Upper lobe of right lung (tissue), 1 donor: ENCODE data around the gene TMEM59. TPM values are rescaled to one million over a fixed set of nuclear protein-coding genes. Genes with fewer than 3 reads are reported as not detected.

ENCODE experiments used
- ATAC-seq: fragments of 200-7000 bp; cut with Tn5 transposase; one replicate; pipeline ENCODE4 v1.9.1; 2020; ENCODE audit warnings: mild to moderate bottlenecking, moderate library complexity
- DNase-seq: peaks from one replicate; pipeline ENCODE4 v3.0.0-alpha.2; 2020
- H3K27ac ChIP-seq: fragments of 200-600 bp; one replicate; pipeline ENCODE4 v1.8.0; 2022
- H3K27me3 ChIP-seq: fragments of 200-600 bp; one replicate; pipeline ENCODE4 v1.8.0; 2022; ENCODE audit warnings: mild to moderate bottlenecking
- H3K36me3 ChIP-seq: fragments of 200-600 bp; one replicate; pipeline ENCODE4 v1.8.0; 2022
- H3K4me1 ChIP-seq: fragments of 200-600 bp; one replicate; pipeline ENCODE4 v1.8.0; 2022
- H3K4me3 ChIP-seq: fragments of 200-600 bp; one replicate; pipeline ENCODE4 v1.8.0; 2022; ENCODE audit warnings: mild to moderate bottlenecking
- H3K9me3 ChIP-seq: fragments of 200-600 bp; one replicate; pipeline ENCODE4 v1.8.0; 2022
- CTCF ChIP-seq: fragments of 200-600 bp; IDR thresholded peaks from one replicate; pipeline ENCODE4 v1.8.0; 2022; ENCODE audit warnings: antibody characterized with exemption
- intact Hi-C: fragments of 100-400 bp; cut with DNase I; formaldehyde crosslinking; loops from one replicate; pipeline ENCODE4 v1.11.0; 2022
- total RNA-seq: library from RNA; stranded (reverse); fragmentation: NEBNext Ultra II Directional; extraction: Animal tissue kit (Norgen Biotek cat#: 25700); gene quantifications from one replicate; pipeline ENCODE4 v1.2.1, GENCODE V29; 2021
- donor health status: DM: no; HTN: yes; CAD: no; lungs with severe emphysema.

The TMEM59 gene
- total RNA-seq, 1 donor from 2014 or later = 440 TPM

DNA sequence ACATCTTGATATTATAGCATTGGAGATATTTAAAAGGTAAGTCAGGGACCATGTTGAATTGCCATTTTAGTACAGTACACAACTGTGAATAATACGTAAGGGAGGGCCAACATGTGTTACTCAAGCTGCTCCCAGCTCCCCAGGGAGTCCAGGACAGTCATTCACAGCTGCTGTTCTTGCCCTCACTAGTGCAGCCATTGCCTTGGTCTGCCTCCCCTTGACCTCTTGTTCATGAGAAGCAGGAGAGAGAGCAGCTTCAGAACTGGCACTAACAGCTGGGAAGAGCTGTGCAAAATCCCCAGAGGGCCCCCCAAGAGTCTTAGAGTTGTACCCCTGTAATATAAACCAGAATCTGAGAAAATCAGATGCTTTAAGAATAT, 16.8 kb upstream of the TMEM59 start:
- Histone ChIP-seq H3K4me3 (no peak overlapping the region), H3K27ac (no peak overlapping the region), H3K4me1 (no peaks in the 10 kb centered on the region), H3K9me3 (no peaks in the 10 kb centered on the region), H3K27me3 (no peaks in the 10 kb centered on the region), H3K36me3 (no peaks in the 10 kb centered on the region)
- intact Hi-C loops = loop anchor here (10.0 kb wide), 1 partner anchor 425 kb away; no protein-coding TSS in a partner anchor
- no peak for ATAC-seq
- no peak for TF ChIP-seq CTCF
- DNase-seq = no peak

DNA sequence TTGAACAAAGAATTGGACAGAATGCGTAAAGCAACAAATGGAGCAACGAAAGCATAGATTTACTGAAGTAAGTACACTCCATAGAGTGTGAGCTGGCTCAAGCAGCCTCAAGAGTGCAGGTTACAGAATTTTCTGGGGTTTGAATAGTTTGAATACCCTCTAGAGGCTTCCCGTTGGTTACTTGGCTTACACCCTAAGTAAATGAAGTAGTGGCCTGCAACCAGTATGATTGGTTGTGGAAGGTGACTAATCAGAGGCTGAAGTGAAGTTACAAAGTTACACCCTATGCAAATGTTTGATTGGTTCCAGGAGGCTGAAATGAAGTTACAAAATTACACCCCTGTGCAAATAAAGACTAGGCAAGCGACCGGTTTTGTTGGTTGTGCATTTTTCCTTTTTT, 11.3 kb upstream of the TMEM59 start:
- intact Hi-C loops = no loop called here

DNA sequence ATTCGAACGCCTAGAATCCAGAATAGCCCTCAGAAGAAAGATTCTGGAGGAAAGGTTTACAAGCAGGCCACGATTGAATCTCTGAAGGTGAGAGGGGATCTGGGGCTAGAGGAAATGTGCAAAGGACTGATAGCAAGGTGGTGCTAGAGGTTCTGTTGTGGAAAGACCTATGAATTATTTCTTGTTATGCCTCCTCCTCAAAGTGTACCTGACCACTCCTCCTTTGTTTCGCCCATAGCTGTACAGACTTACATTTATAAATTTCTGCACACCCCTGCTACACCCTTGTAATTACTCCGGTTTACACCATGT, 1.4 kb upstream of the TMEM59 start:
- no peak overlapping the region for H3K27ac ChIP-seq
- DNase-seq (no peak), ATAC-seq (no peak)
- no peaks in the 10 kb centered on the region for H3K9me3 ChIP-seq
- no peak for TF ChIP-seq CTCF
- H3K4me3 ChIP-seq = peak overlapping the region; percentile 91
- H3K36me3 ChIP-seq = no peaks in the 10 kb centered on the region
- H3K4me1 ChIP-seq = peaks cover 30% of the 10 kb centered on the region
- intact Hi-C loops = no loop called here
- no peaks in the 10 kb centered on the region for H3K27me3 ChIP-seq

More for the DNA sequence above, 11.3 kb upstream of the TMEM59 start:
- Histone ChIP-seq H3K4me1 (no peaks in the 10 kb centered on the region), H3K4me3 (no peak overlapping the region), H3K27ac (no peak overlapping the region), H3K27me3 (no peaks in the 10 kb centered on the region), H3K9me3 (no peaks in the 10 kb centered on the region), H3K36me3 (no peaks in the 10 kb centered on the region)
- DNase-seq = no peak
- ATAC-seq = no peak
- TF ChIP-seq CTCF = no peak

GRCh38 chr1:54053745-54054437, 887 bp upstream of the TMEM59 start:
- no peak for ATAC-seq
- no peaks in the 10 kb centered on the region for H3K36me3 ChIP-seq
- H3K4me1 ChIP-seq = peaks cover 35% of the 10 kb centered on the region
- TF ChIP-seq CTCF = no peak
- intact Hi-C loops = no loop called here
- no peaks in the 10 kb centered on the region for H3K27me3 ChIP-seq
- H3K9me3 ChIP-seq = no peaks in the 10 kb centered on the region
- no peak for DNase-seq
- peak overlapping the region; percentile 98 for H3K27ac ChIP-seq
- H3K4me3 ChIP-seq = peak overlapping the region; percentile 91

- ATAC-seq = peak; percentile 24
- no peaks in the 10 kb centered on the region for H3K36me3 ChIP-seq
- peak overlapping the region; percentile 98 for H3K27ac ChIP-seq
- no peaks in the 10 kb centered on the region for H3K27me3 ChIP-seq
- intact Hi-C loops = no loop called here
- peak overlapping the region; percentile 91 for H3K4me3 ChIP-seq
- H3K9me3 ChIP-seq = no peaks in the 10 kb centered on the region
- no peak for TF ChIP-seq CTCF
- DNase-seq = no peak
- H3K4me1 ChIP-seq = peaks cover 48% of the 10 kb centered on the region
Observed at GRCh38 chr1:54052431-54052933, 522 bp downstream of the TMEM59 start.
